IgD-negative memory B cell (primary cell): ENCODE results near the gene OR9I1. TPM values are rescaled to one million over a fixed set of nuclear protein-coding genes. Genes with fewer than 3 reads are reported as not detected.

Source experiments
- H3K27ac Mint-ChIP-seq, 3 donors: one replicate each; pipeline ENCODE4 v1.8.0; 2020 to 2022; ENCODE audit warnings: mild to moderate bottlenecking in 3 of 3, mixed read lengths in 3 of 3, moderate library complexity in 1 of 3
- H3K27me3 Mint-ChIP-seq: one replicate; pipeline ENCODE4 v1.8.0; 2021; ENCODE audit warnings: mixed read lengths
- H3K36me3 Mint-ChIP-seq: one replicate; pipeline ENCODE4 v1.8.0; 2020; ENCODE audit warnings: mild to moderate bottlenecking, mixed read lengths
- H3K4me1 Mint-ChIP-seq, 3 donors: one replicate each; pipeline ENCODE4 v1.8.0; 2020 to 2022; ENCODE audit warnings: mixed read lengths in 3 of 3, mild to moderate bottlenecking in 1 of 3
- H3K4me3 Mint-ChIP-seq, 4 donors: one replicate each; pipeline ENCODE4 v1.8.0; 2020 to 2022; ENCODE audit warnings: mild to moderate bottlenecking in 4 of 4, mixed read lengths in 4 of 4, moderate library complexity in 3 of 4
- H3K9me3 Mint-ChIP-seq, 3 donors: one replicate each; pipeline ENCODE4 v1.8.0; 2020 to 2021; ENCODE audit warnings: mixed read lengths in 3 of 3, mild to moderate bottlenecking in 1 of 3
- polyA plus RNA-seq: library from polyadenylated mRNA; unstranded; fragments of 300-500 nt; fragmentation: Illumina TruSeq; gene quantifications from one replicate; pipeline ENCODE4 v1.2.3, GENCODE V29; 2021

Gene OR9I1
- polyA plus RNA-seq, 1 donor from 2014 or later: not detected

DNA sequence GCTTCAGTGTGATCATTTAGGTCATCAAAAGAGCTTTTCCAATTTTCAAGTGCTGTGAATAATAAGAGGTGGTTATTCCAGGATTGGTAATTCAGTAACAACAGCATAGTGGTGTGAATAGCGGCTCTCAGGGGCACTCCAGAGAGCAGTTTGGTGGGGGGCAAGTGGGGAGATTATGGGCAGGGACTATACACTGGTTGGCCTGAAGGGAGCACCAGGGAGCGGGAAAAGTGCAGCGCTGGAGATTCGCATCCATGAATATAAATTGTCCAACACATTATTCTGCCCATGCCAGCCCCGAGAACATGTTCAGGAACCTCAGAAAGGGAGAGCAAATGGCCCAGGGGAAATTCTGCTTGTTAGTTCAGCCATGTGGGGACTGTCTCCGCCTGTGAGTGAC is 56.7 kb downstream of the OR9I1 start:
- no peak overlapping the region for H3K4me3 Mint-ChIP-seq
- no peaks in the 10 kb centered on the region for H3K4me1 Mint-ChIP-seq
- no peak overlapping the region for H3K27ac Mint-ChIP-seq
- H3K27me3 Mint-ChIP-seq: no peaks in the 10 kb centered on the region
- H3K36me3 Mint-ChIP-seq: no peaks in the 10 kb centered on the region
- peaks cover 0 to 3% (median 0%) of the 10 kb centered on the region in 3 donors for H3K9me3 Mint-ChIP-seq

GRCh38 chr11:58067685-58068084 is 57.6 kb downstream of the OR9I1 start:
- Mint-ChIP-seq H3K27me3 (no peaks in the 10 kb centered on the region), H3K9me3 (peaks cover 0 to 2% (median 0%) of the 10 kb centered on the region in 3 donors), H3K27ac (no peak overlapping the region), H3K4me3 (no peak overlapping the region), H3K36me3 (no peaks in the 10 kb centered on the region), H3K4me1 (no peaks in the 10 kb centered on the region)

Other genes with a start within 250 kb of the OR9I1 start
- gene OR9Q1, start 101.6 kb downstream of the OR9I1 start, polyA plus RNA-seq: not detected
- not detected for gene OR6Q1, start 94.6 kb downstream of the OR9I1 start, polyA plus RNA-seq
- not detected for gene OR9Q2, start 63.5 kb upstream of the OR9I1 start, polyA plus RNA-seq
- gene OR1S2, start 78.6 kb upstream of the OR9I1 start, polyA plus RNA-seq: not detected
- not detected for gene OR1S1, start 87.2 kb upstream of the OR9I1 start, polyA plus RNA-seq
- not detected for gene OR10Q1, start 103.4 kb upstream of the OR9I1 start, polyA plus RNA-seq
- gene OR10W1, start 142.7 kb upstream of the OR9I1 start, polyA plus RNA-seq: not detected
- not detected for gene OR5B17, start 233.5 kb upstream of the OR9I1 start, polyA plus RNA-seq